Measurements from ENCODE around the gene CRMP1. TPM values are rescaled to one million over a fixed set of nuclear protein-coding genes. Genes with fewer than 3 reads are reported as not detected.

The CRMP1 gene
- total and polyA plus RNA-seq, 9 of the 15 experiments (the other 6 are each of a cell fraction or from before 2014, with no cell fraction given), result 0.03 to 0.04 TPM; not detected in 7

DNA sequence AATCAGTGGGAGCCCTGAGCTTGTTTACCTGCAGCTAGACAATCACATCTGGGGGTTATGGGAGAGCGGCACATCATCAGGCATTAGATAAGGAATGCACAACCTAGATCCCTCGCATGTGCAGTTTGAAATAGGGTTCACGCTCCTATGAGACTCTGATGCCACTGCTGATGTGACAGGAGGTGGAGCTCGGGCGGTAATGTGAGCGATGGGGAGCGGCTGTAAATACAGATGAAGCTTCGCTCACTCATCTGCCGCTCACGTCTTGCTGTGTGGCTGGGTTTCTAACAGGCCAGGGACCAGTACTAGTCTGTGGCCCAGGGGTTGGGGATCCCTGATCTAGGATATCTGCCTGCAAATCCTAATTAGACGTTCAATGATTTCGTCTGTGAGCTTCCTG, 90.3 kb downstream of the CRMP1 start:
- Histone ChIP-seq H3K4me3 (no peak overlapping the region), H3K36me3 (ENCODE audit: control insufficient read depth, insufficient read depth, low read length) (no peaks in the 10 kb centered on the region), H3K4me1 (replicated peaks in 1 of 2; ENCODE audit: control insufficient read depth in 2 of 2, insufficient read depth in 2 of 2, low read length in 2 of 2) (no peaks in the 10 kb centered on the region), H2AFZ (ENCODE audit: low read depth, low read length) (no peak overlapping the region), H3K9me3 (replicated peaks; ENCODE audit: control insufficient read depth, insufficient read depth, low read depth, low read length) (no peaks in the 10 kb centered on the region), H3K4me2 (ENCODE audit: insufficient read depth, low read length) (no peak overlapping the region), H3K9ac (ENCODE audit: insufficient read depth in 1 of 2, low read depth in 2 of 2, low read length in 2 of 2) (no peak overlapping the region), H4K20me1 (replicated peaks; ENCODE audit: control insufficient read depth, insufficient read depth, low read length) (0 out of 2 replicates have a peak, but pooled peaks cover 8% of the 10 kb centered on the region), H3K79me2 (ENCODE audit: control insufficient read depth, insufficient read depth, low read length) (no peaks in the 10 kb centered on the region), H3K27me3 (ENCODE audit: control insufficient read depth in 2 of 2, insufficient read depth in 2 of 2, low read length in 2 of 2) (peaks cover 0 to 25% of the 10 kb centered on the region in 2 experiments; a peak in 1 of 5 replicates), H3K27ac (ENCODE audit: extremely low read depth, low read depth, low read length) (no peak overlapping the region), H3K9me1 (ENCODE audit: control insufficient read depth, insufficient read depth, low read length) (no peaks in the 10 kb centered on the region)
- ChIA-PET POLR2A (no interaction called here), CTCF (ENCODE audit: low intra/inter-chr PET ratio) (no interaction called here)
- DNase-seq (ENCODE audit: extremely low read depth in 1 of 4, low spot score in 3 of 4), result no peak
- intact Hi-C loops (cut with micrococcal nuclease), result no loop called here
- no TSS peak for BruUV-seq (replicated peaks)
- TF ChIP-seq TFAM (CRISPR knock-in tag; conservative IDR thresholded peaks at IDR 0.05) (no peak), DPF2 (IDR thresholded peaks at IDR 0.05) (no peak), NCOA6 (IDR thresholded peaks at IDR 0.05) (no peak), ZC3H11A (IDR thresholded peaks at IDR 0.05; ENCODE audit: low read depth, low read length) (no peak), ZNF57 (CRISPR knock-in tag; IDR thresholded peaks at IDR 0.05) (no peak), EWSR1 (IDR thresholded peaks at IDR 0.05; ENCODE audit: borderline replicate concordance, low read depth, partially characterized antibody) (no peak), MECOM (CRISPR knock-in tag; IDR thresholded peaks at IDR 0.05) (no peak), ZNF445 (CRISPR knock-in tag; IDR thresholded peaks at IDR 0.05; ENCODE audit: low read depth) (no peak), TCFL5 (CRISPR knock-in tag; conservative IDR thresholded peaks at IDR 0.05) (no peak), ARID1B (IDR thresholded peaks at IDR 0.05) (no peak), GTF2F1 (IDR thresholded peaks at IDR 0.05; ENCODE audit: low read depth, low read length) (no peak), HMG20A (CRISPR knock-in tag; conservative IDR thresholded peaks at IDR 0.05) (no peak)
- TF ChIP-seq, protein P1, sequence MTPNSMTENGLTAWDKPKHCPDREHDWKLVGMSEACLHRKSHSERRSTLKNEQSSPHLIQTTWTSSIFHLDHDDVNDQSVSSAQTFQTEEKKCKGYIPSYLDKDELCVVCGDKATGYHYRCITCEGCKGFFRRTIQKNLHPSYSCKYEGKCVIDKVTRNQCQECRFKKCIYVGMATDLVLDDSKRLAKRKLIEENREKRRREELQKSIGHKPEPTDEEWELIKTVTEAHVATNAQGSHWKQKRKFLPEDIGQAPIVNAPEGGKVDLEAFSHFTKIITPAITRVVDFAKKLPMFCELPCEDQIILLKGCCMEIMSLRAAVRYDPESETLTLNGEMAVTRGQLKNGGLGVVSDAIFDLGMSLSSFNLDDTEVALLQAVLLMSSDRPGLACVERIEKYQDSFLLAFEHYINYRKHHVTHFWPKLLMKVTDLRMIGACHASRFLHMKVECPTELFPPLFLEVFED (CRISPR knock-in tag; conservative IDR thresholded peaks at IDR 0.05), result no peak
- TF ChIP-seq, protein P2, sequence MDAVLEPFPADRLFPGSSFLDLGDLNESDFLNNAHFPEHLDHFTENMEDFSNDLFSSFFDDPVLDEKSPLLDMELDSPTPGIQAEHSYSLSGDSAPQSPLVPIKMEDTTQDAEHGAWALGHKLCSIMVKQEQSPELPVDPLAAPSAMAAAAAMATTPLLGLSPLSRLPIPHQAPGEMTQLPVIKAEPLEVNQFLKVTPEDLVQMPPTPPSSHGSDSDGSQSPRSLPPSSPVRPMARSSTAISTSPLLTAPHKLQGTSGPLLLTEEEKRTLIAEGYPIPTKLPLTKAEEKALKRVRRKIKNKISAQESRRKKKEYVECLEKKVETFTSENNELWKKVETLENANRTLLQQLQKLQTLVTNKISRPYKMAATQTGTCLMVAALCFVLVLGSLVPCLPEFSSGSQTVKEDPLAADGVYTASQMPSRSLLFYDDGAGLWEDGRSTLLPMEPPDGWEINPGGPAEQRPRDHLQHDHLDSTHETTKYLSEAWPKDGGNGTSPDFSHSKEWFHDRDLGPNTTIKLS (IDR thresholded peaks at IDR 0.05; ENCODE audit: borderline replicate concordance, low read depth), result no peak
- TF ChIP-seq, protein P3, sequence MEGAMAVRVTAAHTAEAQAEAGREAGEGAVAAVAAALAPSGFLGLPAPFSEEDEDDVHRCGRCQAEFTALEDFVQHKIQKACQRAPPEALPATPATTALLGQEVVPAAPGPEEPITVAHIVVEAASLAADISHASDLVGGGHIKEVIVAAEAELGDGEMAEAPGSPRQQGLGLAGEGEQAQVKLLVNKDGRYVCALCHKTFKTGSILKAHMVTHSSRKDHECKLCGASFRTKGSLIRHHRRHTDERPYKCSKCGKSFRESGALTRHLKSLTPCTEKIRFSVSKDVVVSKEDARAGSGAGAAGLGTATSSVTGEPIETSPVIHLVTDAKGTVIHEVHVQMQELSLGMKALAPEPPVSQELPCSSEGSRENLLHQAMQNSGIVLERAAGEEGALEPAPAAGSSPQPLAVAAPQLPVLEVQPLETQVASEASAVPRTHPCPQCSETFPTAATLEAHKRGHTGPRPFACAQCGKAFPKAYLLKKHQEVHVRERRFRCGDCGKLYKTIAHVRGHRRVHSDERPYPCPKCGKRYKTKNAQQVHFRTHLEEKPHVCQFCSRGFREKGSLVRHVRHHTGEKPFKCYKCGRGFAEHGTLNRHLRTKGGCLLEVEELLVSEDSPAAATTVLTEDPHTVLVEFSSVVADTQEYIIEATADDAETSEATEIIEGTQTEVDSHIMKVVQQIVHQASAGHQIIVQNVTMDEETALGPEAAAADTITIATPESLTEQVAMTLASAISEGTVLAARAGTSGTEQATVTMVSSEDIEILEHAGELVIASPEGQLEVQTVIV (CRISPR knock-in tag; IDR thresholded peaks at IDR 0.05; ENCODE audit: borderline replicate concordance), result no peak
- TF ChIP-seq, protein P4, sequence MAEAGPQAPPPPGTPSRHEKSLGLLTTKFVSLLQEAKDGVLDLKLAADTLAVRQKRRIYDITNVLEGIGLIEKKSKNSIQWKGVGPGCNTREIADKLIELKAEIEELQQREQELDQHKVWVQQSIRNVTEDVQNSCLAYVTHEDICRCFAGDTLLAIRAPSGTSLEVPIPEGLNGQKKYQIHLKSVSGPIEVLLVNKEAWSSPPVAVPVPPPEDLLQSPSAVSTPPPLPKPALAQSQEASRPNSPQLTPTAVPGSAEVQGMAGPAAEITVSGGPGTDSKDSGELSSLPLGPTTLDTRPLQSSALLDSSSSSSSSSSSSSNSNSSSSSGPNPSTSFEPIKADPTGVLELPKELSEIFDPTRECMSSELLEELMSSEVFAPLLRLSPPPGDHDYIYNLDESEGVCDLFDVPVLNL (CRISPR knock-in tag; IDR thresholded peaks at IDR 0.05; ENCODE audit: low read depth), result no peak
- ATAC-seq, result no peak
- no peak for FAIRE-seq
- 11% methylated on average over 12 of the region's 12 CpGs for WGBS (ENCODE audit: insufficient coverage, low coverage, missing lambda C conversion rate)
- in situ Hi-C loops (cut with MboI), result loop anchor here (25.0 kb wide), 1 partner anchor 1315 kb away; no protein-coding TSS in a partner anchor
